Putamen (tissue), 1 donor: Measurements from ENCODE around the gene NRIP2.
A peak's percentile ranks its signal among the peaks of the same experiment; 100 is the strongest.

Experiments used
- DNase-seq: peaks from one replicate; pipeline ENCODE4 v3.0.0-alpha.2; 2016; ENCODE audit warnings: low spot score

NRIP2 gene

DNA sequence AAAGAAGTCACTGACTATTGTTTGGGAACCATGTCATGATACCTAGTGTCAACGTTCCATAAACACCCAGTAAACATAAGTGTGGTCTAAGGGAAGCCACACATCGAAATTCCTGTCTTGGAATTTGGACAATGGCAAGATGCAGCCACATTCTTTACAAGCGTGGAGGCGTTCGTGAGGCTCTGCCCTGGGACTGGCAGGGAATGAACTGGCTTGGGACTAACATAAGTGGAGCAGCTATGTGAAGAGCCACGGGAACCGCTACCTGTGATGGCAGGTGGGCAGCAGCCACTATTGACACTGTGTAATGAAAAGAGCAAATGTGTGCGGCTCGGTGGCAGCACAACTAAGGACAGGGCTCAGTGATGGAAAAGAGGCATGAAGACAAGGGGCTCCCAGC lies 10.0 kb upstream of the NRIP2 start:
- DNase-seq = no peak

GRCh38 chr12:2842948-2843347 lies 8.1 kb upstream of the NRIP2 start:
- DNase-seq = no peak

- no peak for DNase-seq
Observed at GRCh38 chr12:2841056-2841650, 6.3 kb upstream of the NRIP2 start.

- DNase-seq = no peak
Observed at GRCh38 chr12:2836574-2836973, 1.7 kb upstream of the NRIP2 start.

GRCh38 chr12:2835691-2836403 lies 1.0 kb upstream of the NRIP2 start:
- no peak for DNase-seq

- no peak for DNase-seq
Observed at GRCh38 chr12:2833810-2834209, 1.0 kb downstream of the NRIP2 start.

DNA sequence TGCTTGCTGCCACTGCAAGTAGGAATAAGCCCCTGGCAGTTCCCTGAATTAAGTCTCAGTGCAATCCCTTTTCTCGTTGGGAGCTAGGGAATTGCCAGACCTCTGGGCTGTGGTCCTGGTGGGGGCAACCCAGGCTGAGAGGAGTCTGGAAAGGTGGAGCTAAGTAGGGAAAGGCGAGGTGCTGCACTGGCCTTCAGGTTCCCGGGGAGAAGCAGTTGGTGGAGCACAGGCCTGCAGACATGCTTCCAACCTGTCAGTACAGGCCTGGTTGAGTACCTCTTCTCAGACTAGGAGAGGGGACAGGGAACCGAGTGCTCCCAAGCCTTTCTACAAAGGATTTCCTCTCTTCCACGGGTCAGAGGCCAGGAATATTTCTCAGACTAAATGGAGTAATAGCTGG lies 1.5 kb downstream of the NRIP2 start:
- DNase-seq = no peak

DNA sequence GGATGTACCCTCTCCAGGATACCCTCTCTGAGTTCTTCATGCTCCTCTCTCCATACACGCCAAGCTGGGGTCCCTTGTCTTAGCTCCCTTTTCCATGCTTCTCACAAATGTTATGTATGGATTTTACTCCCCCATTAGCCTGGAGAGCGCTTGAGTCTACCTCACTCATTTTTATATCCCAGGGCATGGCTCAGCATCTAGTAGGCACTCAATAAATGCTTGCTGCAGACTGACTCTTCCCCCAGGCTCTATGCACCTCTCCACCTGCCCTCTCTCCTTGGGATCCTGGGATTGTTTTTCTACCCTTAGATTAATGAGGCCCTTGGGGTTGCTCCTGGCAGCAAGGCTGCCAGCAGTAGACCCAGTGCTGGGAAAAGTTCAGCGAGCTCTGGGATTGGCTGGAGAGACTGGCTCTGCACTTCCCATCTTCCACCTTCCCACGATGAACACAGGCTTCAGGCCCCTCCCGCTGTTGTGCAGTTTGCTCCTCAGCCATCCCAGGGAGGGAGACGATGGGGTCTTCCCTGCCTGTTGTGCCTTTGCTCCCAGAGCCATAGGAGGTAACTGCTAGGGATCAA lies 2.2 kb downstream of the NRIP2 start:
- DNase-seq = no peak

GRCh38 chr12:2829275-2829674 lies 5.6 kb downstream of the NRIP2 start:
- DNase-seq = no peak

DNA sequence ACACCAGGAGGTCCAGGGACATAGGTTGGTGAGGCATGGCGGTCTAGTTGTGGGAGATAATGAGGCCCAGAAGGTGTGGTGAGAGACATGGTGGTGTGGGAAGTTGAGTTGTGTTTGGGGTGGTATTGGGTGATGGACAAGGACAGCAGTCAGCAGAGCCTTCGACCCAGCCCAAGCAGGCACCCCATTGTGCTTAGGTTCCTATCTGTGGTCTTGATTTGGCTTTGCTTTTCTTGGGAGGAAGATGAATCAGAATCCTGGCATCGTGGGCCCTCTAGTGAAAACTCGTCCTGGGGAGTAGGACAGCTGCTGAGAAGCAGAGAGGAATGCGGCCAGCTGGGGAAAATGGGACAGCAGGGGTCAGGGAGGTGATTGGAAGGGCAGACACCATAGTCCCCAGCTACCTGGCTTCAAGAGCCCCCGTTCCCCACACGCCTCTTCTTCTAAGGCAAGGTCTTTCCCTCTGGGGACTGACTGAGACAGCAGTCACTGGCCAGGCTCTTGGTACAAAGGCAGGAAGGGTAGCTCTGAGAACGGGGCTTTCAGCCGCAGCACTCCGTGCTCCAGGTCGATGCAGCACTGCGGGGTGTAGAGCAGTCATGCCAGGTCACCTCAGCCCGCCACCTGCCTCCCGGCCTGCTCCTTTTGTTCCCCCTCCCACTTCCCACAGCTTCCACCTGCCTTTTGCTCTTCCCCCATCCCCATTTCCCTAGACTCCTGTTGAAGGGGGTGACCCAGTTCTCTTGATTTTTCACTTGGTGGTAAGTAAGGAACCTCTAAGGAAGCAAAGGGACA lies 7.9 kb downstream of the NRIP2 start:
- DNase-seq = no peak

GRCh38 chr12:2826036-2826435 lies 8.8 kb downstream of the NRIP2 start:
- DNase-seq = no peak

DNA sequence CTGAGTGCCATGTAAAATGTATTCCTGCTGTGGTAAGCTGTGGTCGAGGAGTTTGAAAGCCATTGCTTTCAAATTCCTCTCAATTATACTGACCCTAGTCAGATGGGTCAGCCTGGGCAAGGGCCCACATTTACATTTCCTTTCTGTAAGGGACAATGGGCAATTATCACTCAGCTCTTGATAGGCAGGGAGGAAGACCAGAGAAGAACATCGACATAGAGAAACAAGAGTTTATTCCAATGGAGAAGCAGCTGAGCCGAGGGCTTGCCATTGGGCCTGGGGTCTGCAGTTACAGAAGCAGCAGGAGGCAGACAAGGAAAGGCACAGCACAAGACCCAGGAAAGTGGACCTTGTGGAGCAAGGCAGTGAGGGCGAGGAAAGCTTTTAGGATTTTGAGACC lies 9.7 kb downstream of the NRIP2 start:
- peak; percentile 24 for DNase-seq

DNA sequence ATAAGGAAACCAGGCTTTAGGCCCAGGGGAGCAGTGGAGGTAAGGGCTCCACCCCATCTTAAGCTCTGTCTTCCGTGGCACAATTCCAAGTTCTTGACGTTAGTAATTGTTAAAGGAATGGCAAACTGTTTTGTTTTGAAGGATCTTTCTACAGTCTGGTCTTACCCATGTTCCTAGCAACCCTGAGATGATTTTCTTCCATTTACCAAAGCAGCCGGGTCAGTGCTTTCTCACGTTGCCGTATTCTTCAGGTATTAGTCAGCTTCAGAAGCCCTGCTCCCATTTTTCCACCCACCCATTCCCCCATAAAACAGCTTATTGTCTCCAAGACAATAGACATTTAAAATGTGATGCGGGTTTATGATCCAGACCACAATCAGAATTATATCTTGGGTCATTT lies 10.3 kb downstream of the NRIP2 start:
- no peak for DNase-seq

- DNase-seq = no peak
Observed at GRCh38 chr12:2823483-2823882, 11.4 kb downstream of the NRIP2 start.

DNA sequence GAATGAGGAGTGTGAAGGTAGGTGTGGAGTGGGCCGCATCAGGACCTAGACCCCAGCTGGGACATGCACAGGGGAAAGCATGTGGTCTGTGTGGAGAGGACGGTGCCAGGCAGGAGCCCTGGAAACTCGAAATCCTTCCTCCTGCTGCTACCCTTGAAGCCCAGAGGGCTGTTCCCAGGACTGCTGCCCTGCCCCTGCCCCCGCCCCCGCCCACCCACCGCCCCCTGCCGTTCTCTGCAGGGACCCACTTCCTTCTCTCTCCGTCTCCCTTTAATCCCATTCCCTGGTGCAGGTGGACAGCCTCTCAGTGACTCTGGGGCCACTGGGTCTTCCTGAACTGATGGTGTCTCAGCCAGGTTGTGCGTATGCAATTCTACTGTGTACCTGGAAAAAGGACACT lies 14.4 kb downstream of the NRIP2 start:
- no peak for DNase-seq

DNA sequence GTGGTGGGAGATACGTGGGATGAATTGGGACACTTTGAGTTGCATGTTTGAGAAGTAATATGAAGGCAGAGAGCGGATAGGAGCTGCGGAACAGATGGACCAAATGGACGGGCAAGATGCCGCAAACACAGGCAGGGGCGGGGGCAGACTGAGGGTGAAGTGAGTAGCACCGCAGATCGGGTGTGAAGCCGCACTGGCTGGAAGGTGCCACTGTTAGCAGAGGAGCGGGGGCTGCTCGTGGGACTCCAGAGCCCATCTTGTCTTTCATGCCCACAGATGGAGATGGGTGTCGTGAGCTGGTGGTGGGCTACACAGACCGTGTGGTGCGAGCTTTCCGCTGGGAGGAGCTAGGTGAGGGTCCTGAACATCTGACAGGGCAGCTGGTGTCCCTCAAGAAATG lies 15.0 kb downstream of the NRIP2 start:
- no peak for DNase-seq

GRCh38 chr12:2813214-2814185 lies 21.3 kb downstream of the NRIP2 start:
- DNase-seq = peak; percentile 43

- peak; percentile 99 for DNase-seq
Observed at GRCh38 chr12:2812290-2813213, 22.3 kb downstream of the NRIP2 start, which contains the start of gene ITFG2. Gene ITFG2 (plus strand): TSS chr12:2812668. CDS start chr12:2812761, 93 bp downstream.

DNA sequence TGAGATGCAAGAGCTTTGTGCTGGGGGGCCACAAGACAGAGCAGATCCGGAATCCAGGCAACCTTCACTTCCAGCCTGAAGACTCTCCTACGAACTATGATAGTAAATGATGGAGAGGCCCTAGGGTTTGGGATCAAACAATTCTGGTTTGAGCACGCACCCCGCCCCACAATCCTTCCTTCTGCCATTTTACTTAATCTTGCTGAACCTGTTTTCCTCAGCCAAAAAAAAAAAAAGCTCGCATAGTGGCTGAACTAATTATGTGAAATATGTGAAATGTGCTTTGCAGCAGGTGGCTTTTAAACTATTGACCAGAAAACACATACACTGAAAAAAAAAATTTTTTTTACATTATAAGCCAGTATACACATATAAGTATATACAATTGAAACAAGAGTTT lies 23.0 kb downstream of the NRIP2 start:
- DNase-seq = no peak

GRCh38 chr12:2806700-2807099 lies 28.1 kb downstream of the NRIP2 start:
- no peak for DNase-seq

DNA sequence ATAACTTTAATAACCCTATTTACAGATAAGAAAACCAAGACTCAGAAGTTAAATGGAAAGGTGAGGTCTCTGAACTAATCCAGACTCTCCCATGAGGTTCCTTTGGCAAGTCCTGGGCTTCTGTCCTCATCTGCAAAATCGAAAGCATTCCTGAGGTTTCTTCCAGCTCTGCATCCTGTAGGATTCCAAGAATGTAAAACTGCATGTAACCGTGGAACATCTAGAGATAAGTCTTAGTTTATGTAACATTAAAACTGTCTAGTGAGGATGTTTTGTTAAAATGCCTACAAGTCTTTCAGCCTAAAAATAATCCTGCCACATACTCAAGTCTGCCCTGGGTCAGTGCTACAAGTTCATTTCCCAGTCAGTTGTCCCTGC lies 29.7 kb downstream of the NRIP2 start:
- no peak for DNase-seq
